Smooth muscle cell (in vitro differentiated cells): ENCODE measurements around the gene CIPC. TPM values are rescaled to one million over a fixed set of nuclear protein-coding genes. Genes with fewer than 3 reads are reported as not detected.

Source experiments
- DNase-seq: peaks from one replicate; lab custom pipeline; 2025; ENCODE audit not compliant: unreplicated experiment; lab: John Stamatoyannopoulos, UW
- H2AFZ ChIP-seq: fragments of 200-600 bp; sonication (generic); 2 replicates; pipeline ENCODE4 v1.6.0; 2016; ENCODE audit warnings: antibody characterized with exemption, low read depth, mild to moderate bottlenecking
- H3F3A ChIP-seq: fragments of 200-600 bp; sonication (generic); 2 replicates; pipeline ENCODE4 v1.6.0; 2017; ENCODE audit warnings: antibody characterized with exemption, low read depth
- H3K27ac ChIP-seq: fragments of 200-600 bp; sonication (generic); 2 replicates; pipeline ENCODE4 v1.5.1; 2016; ENCODE audit warnings: low read depth, mild to moderate bottlenecking
- H3K27me3 ChIP-seq: fragments of 200-600 bp; sonication (generic); 2 replicates; pipeline ENCODE4 v1.6.1; 2016; ENCODE audit warnings: low read depth, mild to moderate bottlenecking
- H3K36me3 ChIP-seq: fragments of 200-600 bp; sonication (generic); 2 replicates; pipeline ENCODE4 v1.5.1; 2016; ENCODE audit warnings: low read depth
- H3K4me1 ChIP-seq: fragments of 200-600 bp; sonication (generic); 2 replicates; pipeline ENCODE4 v1.5.1; 2016; ENCODE audit warnings: low read depth
- H3K4me2 ChIP-seq: fragments of 200-600 bp; sonication (generic); 2 replicates; pipeline ENCODE4 v1.6.0; 2016; ENCODE audit warnings: mild to moderate bottlenecking
- H3K4me3 ChIP-seq: fragments of 200-600 bp; sonication (generic); 2 replicates; pipeline ENCODE4 v1.5.1; 2016; ENCODE audit warnings: mild to moderate bottlenecking
- H3K79me2 ChIP-seq: fragments of 200-600 bp; sonication (generic); 2 replicates; pipeline ENCODE4 v1.6.0; 2016; ENCODE audit warnings: low read depth, mild to moderate bottlenecking
- H3K9ac ChIP-seq: fragments of 200-600 bp; sonication (generic); 2 replicates; pipeline ENCODE4 v1.6.0; 2016; ENCODE audit warnings: low read depth
- H3K9me3 ChIP-seq: fragments of 200-600 bp; sonication (generic); replicated peaks from 2 replicates; pipeline ENCODE4 v1.5.1; 2016; ENCODE audit warnings: low read depth
- H4K20me1 ChIP-seq: fragments of 200-600 bp; sonication (generic); 2 replicates; pipeline ENCODE4 v1.6.0; 2016; ENCODE audit warnings: low read depth
- CTCF ChIP-seq: fragments of 200-600 bp; sonication (generic); IDR thresholded peaks from 2 replicates; pipeline ENCODE4 v1.5.1; 2017; ENCODE audit warnings: borderline replicate concordance, mild to moderate bottlenecking, antibody characterized with exemption; ENCODE audit not compliant: insufficient read depth, poor library complexity, severe bottlenecking
- WGBS: methylation state at CpG from one replicate; pipeline ENCODE4 v1.1.7; 2016; ENCODE audit warnings: low lambda C conversion rate; 5-methylcytosine and 5-hydroxymethylcytosine counted together
- polyA plus RNA-seq: library from polyadenylated mRNA; unstranded; fragments of >200 nt; fragmentation: Nextera tagmentation; extraction: Ambion mirVana; gene quantifications from 2 replicates; pipeline ENCODE4 v1.2.1, GENCODE V29; 2016
- total RNA-seq: library from RNA; depleted of rRNA; stranded (reverse); fragments of >200 nt; gene quantifications from 2 replicates; pipeline ENCODE4 v1.2.3, GENCODE V29; 2014

Gene CIPC
- total and polyA plus RNA-seq, 2 experiments from 2014 or later: 3.6 to 15.1 TPM

GRCh38 chr14:77099425-77100167 lies 1.5 kb downstream of the CIPC start:
- peak overlapping the region; percentile 22 for H3K27ac ChIP-seq
- no peak overlapping the region for H3K9ac ChIP-seq
- no peaks in the 10 kb centered on the region for H3K9me3 ChIP-seq
- H3K79me2 ChIP-seq: peaks cover 45% of the 10 kb centered on the region
- H3K4me1 ChIP-seq: peaks cover 22% of the 10 kb centered on the region
- peak overlapping the region; percentile 90 for H3K4me2 ChIP-seq
- WGBS: 25% methylated on average over 7 of the region's 7 CpGs
- no peaks in the 10 kb centered on the region for H3K36me3 ChIP-seq
- no peak for DNase-seq
- peaks cover 6% of the 10 kb centered on the region for H3F3A ChIP-seq
- no peak for TF ChIP-seq CTCF
- H2AFZ ChIP-seq: no peak overlapping the region
- H3K4me3 ChIP-seq: peak overlapping the region; percentile 75
- H3K27me3 ChIP-seq: no peaks in the 10 kb centered on the region
- peaks cover 6% of the 10 kb centered on the region for H4K20me1 ChIP-seq

- no peak for DNase-seq
- Histone ChIP-seq H3K9me3 (no peaks in the 10 kb centered on the region), H3K27me3 (no peaks in the 10 kb centered on the region), H3K4me1 (peaks cover 34% of the 10 kb centered on the region), H3K79me2 (peaks cover 45% of the 10 kb centered on the region), H3K4me3 (no peak overlapping the region), H3K9ac (no peak overlapping the region), H3K4me2 (no peak overlapping the region), H3F3A (peaks cover 3% of the 10 kb centered on the region), H3K36me3 (no peaks in the 10 kb centered on the region), H2AFZ (no peak overlapping the region), H4K20me1 (peaks cover 7% of the 10 kb centered on the region), H3K27ac (no peak overlapping the region)
- WGBS: 88% methylated on average over 3 of the region's 3 CpGs
- no peak for TF ChIP-seq CTCF
Observed at GRCh38 chr14:77100961-77101360, 2.9 kb downstream of the CIPC start.

GRCh38 chr14:77102154-77102553 lies 4.1 kb downstream of the CIPC start:
- Histone ChIP-seq H3K9me3 (no peaks in the 10 kb centered on the region), H3K79me2 (peaks cover 45% of the 10 kb centered on the region), H3K4me3 (no peak overlapping the region), H4K20me1 (peaks cover 7% of the 10 kb centered on the region), H3F3A (peaks cover 3% of the 10 kb centered on the region), H3K27ac (no peak overlapping the region), H3K36me3 (no peaks in the 10 kb centered on the region), H3K9ac (no peak overlapping the region), H3K4me2 (no peak overlapping the region), H3K4me1 (peaks cover 36% of the 10 kb centered on the region), H3K27me3 (no peaks in the 10 kb centered on the region), H2AFZ (no peak overlapping the region)
- DNase-seq: no peak
- WGBS: 45% methylated on average over 4 of the region's 4 CpGs
- TF ChIP-seq CTCF: no peak

- no peak overlapping the region for H3K4me2 ChIP-seq
- H2AFZ ChIP-seq: no peak overlapping the region
- TF ChIP-seq CTCF: no peak
- no peaks in the 10 kb centered on the region for H3K27me3 ChIP-seq
- H3K9ac ChIP-seq: no peak overlapping the region
- peaks cover 45% of the 10 kb centered on the region for H3K79me2 ChIP-seq
- DNase-seq: no peak
- H3F3A ChIP-seq: peaks cover 3% of the 10 kb centered on the region
- H3K4me3 ChIP-seq: no peak overlapping the region
- H4K20me1 ChIP-seq: peaks cover 7% of the 10 kb centered on the region
- H3K9me3 ChIP-seq: no peaks in the 10 kb centered on the region
- no peaks in the 10 kb centered on the region for H3K36me3 ChIP-seq
- H3K4me1 ChIP-seq: peaks cover 34% of the 10 kb centered on the region
- no peak overlapping the region for H3K27ac ChIP-seq
Observed at GRCh38 chr14:77103475-77103874, 5.4 kb downstream of the CIPC start.
